Spinal cord (tissue), 10 donors: ENCODE data around the gene SEC24B. TPM values are rescaled to one million over a fixed set of nuclear protein-coding genes. Genes with fewer than 3 reads are reported as not detected.

Source experiments
- DNase-seq, 6 donors: peaks; one replicate each; pipeline versions ENCODE4 v3.0.0 to v3.0.0-alpha.2; 2013 to 2015; ENCODE audit warnings: low spot score in 6 of 6, low read depth in 4 of 6
- H3K27ac ChIP-seq: one replicate; pipeline ENCODE4 v1.5.1; 2013; ENCODE audit warnings: low read depth, low read length, control low read depth
- H3K27me3 ChIP-seq: one replicate; pipeline ENCODE4 v1.6.1; 2013; ENCODE audit warnings: low read length; ENCODE audit not compliant: control insufficient read depth, insufficient read depth
- H3K36me3 ChIP-seq: one replicate; pipeline ENCODE4 v1.6.1; 2013; ENCODE audit warnings: low read length; ENCODE audit not compliant: control insufficient read depth, insufficient read depth
- H3K4me1 ChIP-seq: one replicate; pipeline ENCODE4 v1.6.1; 2013; ENCODE audit warnings: low read length; ENCODE audit not compliant: control insufficient read depth, insufficient read depth
- H3K4me3 ChIP-seq: one replicate; pipeline ENCODE4 v1.5.1; 2013; ENCODE audit warnings: low read depth, low read length, control low read depth
- H3K9me3 ChIP-seq: one replicate; pipeline ENCODE4 v1.6.1; 2013; ENCODE audit warnings: low read length; ENCODE audit not compliant: control insufficient read depth, insufficient read depth
- WGBS: methylation state at CpG from one replicate; pipeline ENCODE4 v1.1.5; 2013; ENCODE audit warnings: missing lambda C conversion rate; ENCODE audit not compliant: insufficient coverage; 5-methylcytosine and 5-hydroxymethylcytosine counted together
- polyA plus RNA-seq, 2 donors: library from polyadenylated mRNA; unstranded; fragments of 120-200 nt; gene quantifications; one replicate each; pipeline ENCODE4 v1.2.1, GENCODE V29; 2013; ENCODE audit not compliant: insufficient read length in 2 of 2
- total RNA-seq, 2 donors: library from RNA; depleted of rRNA in 1 of 2; stranded (reverse); fragments of 120-200 nt in 1 of 2; fragments of >200 nt in 1 of 2; gene quantifications; one replicate each; pipeline versions ENCODE4 v1.2.3 to v1.2.4, GENCODE V29; 2013 to 2014
- donor health status: healthy.

The SEC24B gene
- total and polyA plus RNA-seq, 4 donors = 24.0 to 34.9 (median 29.7) TPM

GRCh38 chr4:109407027-109407737, 26.4 kb upstream of the SEC24B start:
- 60% methylated on average over 2 of the region's 2 CpGs for WGBS

DNA sequence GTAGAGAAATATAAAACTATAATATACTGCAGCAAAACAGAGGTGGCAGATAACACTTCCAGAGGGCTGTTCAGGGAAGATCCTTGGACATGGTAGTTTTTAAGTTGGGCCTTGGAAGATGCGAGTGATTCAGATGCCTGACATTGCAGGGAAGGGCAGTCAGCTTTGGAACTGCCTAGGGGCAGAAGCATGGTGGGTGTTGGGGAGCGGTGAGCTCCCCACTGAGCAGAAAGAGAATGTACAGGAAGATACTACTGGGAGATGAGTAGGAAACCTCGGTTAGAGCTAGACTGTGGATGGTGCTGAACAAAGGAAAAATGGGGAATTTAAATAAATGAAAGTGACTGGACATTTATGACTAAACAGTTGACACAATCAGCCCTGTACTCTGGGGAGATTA, 24.9 kb upstream of the SEC24B start:
- DNase-seq = no peak
- H3K9me3 ChIP-seq = no peaks in the 10 kb centered on the region
- H3K36me3 ChIP-seq = no peaks in the 10 kb centered on the region
- no peak overlapping the region for H3K27ac ChIP-seq
- WGBS = 81% methylated on average over 3 of the region's 3 CpGs
- H3K4me1 ChIP-seq = peaks cover 2% of the 10 kb centered on the region
- no peak overlapping the region for H3K4me3 ChIP-seq
- no peaks in the 10 kb centered on the region for H3K27me3 ChIP-seq

More at GRCh38 chr4:109407027-109407737, 26.4 kb upstream of the SEC24B start:
- peak in 1 of 6 donors; percentile 23 for DNase-seq
- Histone ChIP-seq H3K27ac (no peak overlapping the region), H3K36me3 (no peaks in the 10 kb centered on the region), H3K4me1 (peaks cover 2% of the 10 kb centered on the region), H3K9me3 (no peaks in the 10 kb centered on the region), H3K4me3 (no peak overlapping the region), H3K27me3 (no peaks in the 10 kb centered on the region)

DNA sequence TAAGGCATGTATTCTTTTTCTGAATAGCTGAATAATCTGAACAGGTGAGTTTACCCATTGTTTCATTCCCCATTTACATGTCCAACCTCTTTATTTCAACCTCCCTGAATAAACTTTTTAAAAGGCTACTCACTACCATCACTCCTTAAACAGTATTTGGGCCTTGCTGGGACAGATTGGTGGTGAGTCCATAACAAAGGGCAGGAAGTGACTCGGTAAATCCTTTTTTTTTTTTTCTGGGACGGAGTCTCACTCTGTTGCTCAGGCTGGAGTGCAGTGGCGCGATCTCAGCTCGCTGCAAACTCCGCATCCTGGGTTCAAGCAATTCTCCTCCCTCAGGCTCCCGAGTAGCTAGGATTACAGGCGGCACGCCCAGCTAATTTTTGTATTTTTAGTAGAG, 23.4 kb upstream of the SEC24B start:
- Histone ChIP-seq H3K36me3 (no peaks in the 10 kb centered on the region), H3K27me3 (no peaks in the 10 kb centered on the region), H3K27ac (no peak overlapping the region), H3K4me3 (no peak overlapping the region), H3K4me1 (peaks cover 2% of the 10 kb centered on the region), H3K9me3 (no peaks in the 10 kb centered on the region)
- DNase-seq = no peak
- 100% methylated on average over 3 of the region's 9 CpGs for WGBS

GRCh38 chr4:109410776-109411175, 22.8 kb upstream of the SEC24B start:
- Histone ChIP-seq H3K27ac (no peak overlapping the region), H3K36me3 (no peaks in the 10 kb centered on the region), H3K4me1 (peaks cover 2% of the 10 kb centered on the region), H3K9me3 (no peaks in the 10 kb centered on the region), H3K27me3 (no peaks in the 10 kb centered on the region), H3K4me3 (no peak overlapping the region)
- WGBS = 78% methylated on average over 3 of the region's 3 CpGs
- no peak for DNase-seq

- no peaks in the 10 kb centered on the region for H3K9me3 ChIP-seq
- 38% methylated on average over 1 of the region's 2 CpGs for WGBS
- DNase-seq = peak in 3 of 6 donors; percentile 36 to 82 (median 79)
- H3K27me3 ChIP-seq = no peaks in the 10 kb centered on the region
- peaks cover 2% of the 10 kb centered on the region for H3K4me1 ChIP-seq
- H3K36me3 ChIP-seq = no peaks in the 10 kb centered on the region
- no peak overlapping the region for H3K4me3 ChIP-seq
- H3K27ac ChIP-seq = no peak overlapping the region
These were observed 21.7 kb upstream of the SEC24B start for GRCh38 chr4:109411964-109412363.

DNA sequence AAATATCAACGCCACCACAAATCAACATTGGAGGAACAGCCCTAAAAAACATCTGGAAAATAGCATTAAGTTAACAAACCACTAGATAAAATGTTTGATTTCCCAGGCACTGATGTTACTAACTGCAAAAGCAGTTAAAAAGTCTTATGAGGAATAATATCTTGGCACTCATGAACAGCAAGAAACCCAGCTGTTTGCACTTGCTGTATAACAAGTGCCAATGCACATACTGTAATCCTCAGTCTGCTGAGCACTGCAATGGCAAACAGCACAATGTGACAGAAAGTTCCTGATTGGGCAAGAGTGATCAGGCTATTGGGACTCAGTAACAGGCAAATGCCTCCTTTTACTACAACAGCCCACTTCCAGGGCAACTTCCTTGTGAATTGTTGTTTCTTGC, 20.8 kb upstream of the SEC24B start:
- Histone ChIP-seq H3K9me3 (no peaks in the 10 kb centered on the region), H3K27ac (no peak overlapping the region)
- WGBS = no CpG with 5 or more reads among the region's 1 CpG

DNA sequence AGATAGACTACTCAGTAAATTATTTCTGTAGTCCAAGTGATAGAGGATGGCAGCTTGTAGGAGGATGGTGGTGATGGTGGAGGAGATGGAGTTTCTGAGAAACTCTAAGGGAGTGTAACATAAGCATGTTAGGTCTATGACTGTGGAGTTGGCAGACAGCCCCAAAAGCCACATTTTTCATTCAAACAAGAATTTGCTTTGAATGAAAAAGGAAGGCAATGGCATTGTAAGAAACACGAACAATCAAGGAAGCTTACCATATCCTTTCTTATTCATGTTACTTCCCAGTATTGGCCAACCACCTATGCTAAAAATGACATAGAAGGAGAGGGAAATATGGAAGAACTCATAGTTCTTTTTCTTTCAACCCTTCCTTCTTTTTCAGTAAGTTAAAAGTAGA, 18.7 kb upstream of the SEC24B start:
- Histone ChIP-seq H3K4me3 (no peak overlapping the region), H3K9me3 (no peaks in the 10 kb centered on the region), H3K27ac (no peak overlapping the region), H3K4me1 (peaks cover 2% of the 10 kb centered on the region), H3K27me3 (no peaks in the 10 kb centered on the region), H3K36me3 (no peaks in the 10 kb centered on the region)
- DNase-seq = no peak
- no CpG with 5 or more reads among the region's 1 CpG for WGBS

More for the DNA sequence above, 20.8 kb upstream of the SEC24B start:
- Histone ChIP-seq H3K27me3 (no peaks in the 10 kb centered on the region), H3K4me1 (peaks cover 2% of the 10 kb centered on the region), H3K4me3 (no peak overlapping the region), H3K36me3 (no peaks in the 10 kb centered on the region)
- peak in 1 of 6 donors; percentile 34 for DNase-seq

- H3K4me1 ChIP-seq = peaks cover 3% of the 10 kb centered on the region
- no peak overlapping the region for H3K4me3 ChIP-seq
- H3K27me3 ChIP-seq = no peaks in the 10 kb centered on the region
- no peaks in the 10 kb centered on the region for H3K9me3 ChIP-seq
- no CpG with 5 or more reads among the region's 1 CpG for WGBS
- DNase-seq = no peak
- H3K27ac ChIP-seq = no peak overlapping the region
- H3K36me3 ChIP-seq = no peaks in the 10 kb centered on the region
These were observed 15.0 kb upstream of the SEC24B start for GRCh38 chr4:109418588-109418987.

- DNase-seq = no peak
- Histone ChIP-seq H3K27me3 (no peaks in the 10 kb centered on the region), H3K4me1 (peaks cover 3% of the 10 kb centered on the region), H3K9me3 (no peaks in the 10 kb centered on the region), H3K36me3 (no peaks in the 10 kb centered on the region), H3K27ac (no peak overlapping the region), H3K4me3 (no peak overlapping the region)
- 83% methylated on average over 1 of the region's 2 CpGs for WGBS
These were observed 13.9 kb upstream of the SEC24B start for GRCh38 chr4:109419679-109420078.

GRCh38 chr4:109424093-109424841, 9.3 kb upstream of the SEC24B start:
- Histone ChIP-seq H3K4me3 (no peak overlapping the region), H3K9me3 (no peaks in the 10 kb centered on the region), H3K4me1 (peaks cover 3% of the 10 kb centered on the region), H3K27me3 (no peaks in the 10 kb centered on the region), H3K36me3 (no peaks in the 10 kb centered on the region), H3K27ac (no peak overlapping the region)
- 84% methylated on average over 18 of the region's 19 CpGs for WGBS
- DNase-seq = no peak
